Motor neuron (in vitro differentiated cells): ENCODE measurements around the gene LAMA2. TPM values are rescaled to one million over a fixed set of nuclear protein-coding genes. Genes with fewer than 3 reads are reported as not detected.

Experiments
- ATAC-seq, 8 experiments: fragments of 200-7000 bp; cut with Tn5 transposase; replicated peaks in 6 of 8; 2 replicates each; pipeline ENCODE4 v1.8.0; 2021; ENCODE audit warnings: mild to moderate bottlenecking in 8 of 8, moderate library complexity in 8 of 8
- H3K27ac ChIP-seq, 2 donors: fragments of 250-450 bp; sonication (Bioruptor Pico); 2 replicates each; pipeline ENCODE4 v1.9.0; 2021; ENCODE audit warnings: antibody characterized with exemption in 2 of 2, mild to moderate bottlenecking in 2 of 2, moderate library complexity in 1 of 2
- H3K4me1 ChIP-seq, 2 donors: fragments of 250-450 bp; sonication (Bioruptor Pico); replicated peaks in 1 of 2; 2 replicates each; pipeline ENCODE4 v1.6.1; 2021; ENCODE audit warnings: antibody characterized with exemption in 2 of 2, mild to moderate bottlenecking in 2 of 2, moderate library complexity in 1 of 2
- H3K4me3 ChIP-seq, 5 donors: fragments of 250-450 bp; sonication (Bioruptor Pico); 2 replicates each; pipeline ENCODE4 v1.9.0; 2021; ENCODE audit warnings: antibody characterized with exemption in 5 of 5, mild to moderate bottlenecking in 5 of 5, moderate library complexity in 4 of 5
- WGBS, 10 experiments: fragments of 450-650 bp; shearing (Covaris generic); methylation state at CpG; one replicate each; pipeline ENCODE4 v1.0.0; 2022; 5-methylcytosine and 5-hydroxymethylcytosine counted together
- in situ Hi-C, 9 experiments: fragments of 400-800 bp; cut with MboI; loops; one replicate each; pipeline ENCODE4 v1.15.0; 2021; ENCODE audit warnings: low sequenced_read_pairs in 9 of 9, low pct_unique_long_range_greater_than_20kb in 2 of 9; ENCODE audit not compliant: unreplicated experiment in 9 of 9
- total RNA-seq, 8 experiments: library from RNA; unstranded; fragments of 300-600 nt; gene quantifications; 2 replicates each; pipeline versions ENCODE4 v1.2.3 to v1.2.4, GENCODE V29; 2022

The LAMA2 gene
- total RNA-seq, 8 experiments from 2014 or later, result 0.52 to 232 (median 5.1) TPM

- Histone ChIP-seq H3K4me1 (no peaks in the 10 kb centered on the region), H3K4me3 (no peak overlapping the region), H3K27ac (no peak overlapping the region)
- WGBS, 10 experiments, result 7 to 100% (median 78%) methylated on average over 1 of the region's 1 CpG; no CpG with 5 or more reads in 1 of the 10 experiments
- in situ Hi-C loops, result no loop called here
- ATAC-seq, result peak in 2 of 8 experiments; percentile 35 to 73
Measured at GRCh38 chr6:128925765-128926164, 42.8 kb downstream of the LAMA2 start.

GRCh38 chr6:128929869-128930268 is 46.9 kb downstream of the LAMA2 start:
- Histone ChIP-seq H3K4me1 (no peaks in the 10 kb centered on the region), H3K4me3 (no peak overlapping the region), H3K27ac (no peak overlapping the region)
- in situ Hi-C loops, result no loop called here
- WGBS, 10 experiments, result 80 to 100% (median 94%) methylated on average over 2 to 15 of the region's 34 CpGs; no CpG with 5 or more reads in 4 of the 10 experiments
- no peak for ATAC-seq

- no peak for ATAC-seq
- Histone ChIP-seq H3K4me1 (no peaks in the 10 kb centered on the region), H3K4me3 (no peak overlapping the region), H3K27ac (no peak overlapping the region)
- 64 to 100% (median 83%) methylated on average over 1 to 5 of the region's 5 CpGs; no CpG with 5 or more reads in 3 of the 10 experiments for WGBS, 10 experiments
- in situ Hi-C loops, result no loop called here
Measured at GRCh38 chr6:128930321-128930720, 47.4 kb downstream of the LAMA2 start.

- in situ Hi-C loops, result no loop called here
- WGBS, 10 experiments, result 85 to 100% (median 95%) methylated on average over 1 of the region's 1 CpG; no CpG with 5 or more reads in 6 of the 10 experiments
- no peaks in the 10 kb centered on the region for H3K4me1 ChIP-seq
- H3K4me3 ChIP-seq, result no peak overlapping the region
- no peak overlapping the region for H3K27ac ChIP-seq
- ATAC-seq, result peak in 3 of 8 experiments; percentile 84 to 100 (median 100)
Measured at GRCh38 chr6:128932061-128932460, 49.1 kb downstream of the LAMA2 start.

- Histone ChIP-seq H3K27ac (no peak overlapping the region), H3K4me3 (no peak overlapping the region), H3K4me1 (peaks cover 0 to 9% of the 10 kb centered on the region in 2 donors)
- ATAC-seq, result no peak
- WGBS, 10 experiments, result 13 to 88% (median 50%) methylated on average over 1 of the region's 1 CpG; no CpG with 5 or more reads in 1 of the 10 experiments
- in situ Hi-C loops, result no loop called here
Measured at GRCh38 chr6:128950864-128951263, 67.9 kb downstream of the LAMA2 start.

- Histone ChIP-seq H3K4me1 (peaks cover 0 to 9% of the 10 kb centered on the region in 2 donors), H3K4me3 (no peak overlapping the region), H3K27ac (no peak overlapping the region)
- in situ Hi-C loops, result no loop called here
- ATAC-seq, result no peak
- WGBS, 10 experiments, result 86 to 100% (median 98%) methylated on average over 1 to 2 of the region's 3 CpGs; no CpG with 5 or more reads in 2 of the 10 experiments
Measured at GRCh38 chr6:128952902-128953301, 70.0 kb downstream of the LAMA2 start.

GRCh38 chr6:128954308-128955043 is 71.5 kb downstream of the LAMA2 start:
- no peak for ATAC-seq

GRCh38 chr6:128963561-128963960 is 80.6 kb downstream of the LAMA2 start:
- 0 to 57% (median 35%) methylated on average over 1 to 2 of the region's 2 CpGs; no CpG with 5 or more reads in 2 of the 10 experiments for WGBS, 10 experiments
- peaks cover 0 to 11% of the 10 kb centered on the region in 2 donors for H3K4me1 ChIP-seq
- H3K4me3 ChIP-seq, result no peak overlapping the region
- no peak overlapping the region for H3K27ac ChIP-seq
- ATAC-seq, result no peak
- in situ Hi-C loops, result no loop called here

More at GRCh38 chr6:128954308-128955043, 71.5 kb downstream of the LAMA2 start:
- no peak overlapping the region for H3K27ac ChIP-seq
- in situ Hi-C loops, result no loop called here
- H3K4me3 ChIP-seq, result no peak overlapping the region
- H3K4me1 ChIP-seq, result peaks cover 0 to 9% of the 10 kb centered on the region in 2 donors
- WGBS, 10 experiments, result 29 to 100% (median 83%) methylated on average over 1 of the region's 1 CpG; no CpG with 5 or more reads in 1 of the 10 experiments

- Histone ChIP-seq H3K4me3 (no peak overlapping the region), H3K27ac (no peak overlapping the region), H3K4me1 (peaks cover 0 to 11% of the 10 kb centered on the region in 2 donors)
- no peak for ATAC-seq
- WGBS, 10 experiments, result 67 to 100% (median 86%) methylated on average over 1 of the region's 1 CpG; no CpG with 5 or more reads in 3 of the 10 experiments
- in situ Hi-C loops, result no loop called here
Measured at GRCh38 chr6:128964233-128964755, 81.4 kb downstream of the LAMA2 start.

- Histone ChIP-seq H3K4me1 (peaks cover 0 to 11% of the 10 kb centered on the region in 2 donors), H3K4me3 (no peak overlapping the region), H3K27ac (no peak overlapping the region)
- no peak for ATAC-seq
- in situ Hi-C loops, result no loop called here
Measured at GRCh38 chr6:128964771-128965170, 81.8 kb downstream of the LAMA2 start.

GRCh38 chr6:128966934-128967333 is 84.0 kb downstream of the LAMA2 start:
- in situ Hi-C loops, result no loop called here
- Histone ChIP-seq H3K27ac (no peak overlapping the region), H3K4me1 (peaks cover 0 to 11% of the 10 kb centered on the region in 2 donors), H3K4me3 (no peak overlapping the region)
- 67 to 100% (median 88%) methylated on average over 1 of the region's 1 CpG; no CpG with 5 or more reads in 5 of the 10 experiments for whole genome bisulfite sequencing, 10 experiments
- no peak for ATAC-seq

GRCh38 chr6:128979071-128979470 is 96.1 kb downstream of the LAMA2 start:
- Histone ChIP-seq H3K27ac (no peak overlapping the region), H3K4me1 (no peaks in the 10 kb centered on the region), H3K4me3 (no peak overlapping the region)
- WGBS, 10 experiments, result 0 to 89% (median 69%) methylated on average over 1 to 2 of the region's 2 CpGs; no CpG with 5 or more reads in 1 of the 10 experiments
- ATAC-seq, result no peak
- in situ Hi-C loops, result no loop called here

GRCh38 chr6:128981716-128982115 is 98.8 kb downstream of the LAMA2 start:
- in situ Hi-C loops, result no loop called here
- no peak for ATAC-seq
- no peak overlapping the region for H3K27ac ChIP-seq
- no peak overlapping the region for H3K4me3 ChIP-seq
- 40 to 100% (median 85%) methylated on average over 1 to 3 of the region's 3 CpGs; no CpG with 5 or more reads in 3 of the 10 experiments for WGBS, 10 experiments
- H3K4me1 ChIP-seq, result no peaks in the 10 kb centered on the region
